Right renal pelvis (tissue), 4 donors: ENCODE measurements around the gene SEC63. TPM values are rescaled to one million over a fixed set of nuclear protein-coding genes. Genes with fewer than 3 reads are reported as not detected.
A peak's percentile ranks its signal among the peaks of the same experiment; 100 is the strongest.
"Not testable (repeated sequence)": the region's sequence is repeated elsewhere in the genome, so short reads cannot be mapped to it uniquely, and the experiment has no call there.

ENCODE experiments used
- DNase-seq, 4 donors: peaks; one replicate each; pipeline ENCODE4 v3.0.0-alpha.2; 2013; ENCODE audit warnings: low read depth in 4 of 4, low spot score in 3 of 4, missing footprints in 1 of 4
- polyA plus RNA-seq, 4 donors: library from polyadenylated mRNA; unstranded; fragments of 120-200 nt; gene quantifications; one replicate each; pipeline ENCODE4 v1.2.1, GENCODE V29; 2013; ENCODE audit not compliant: insufficient read length in 4 of 4

SEC63 gene
- polyA plus RNA-seq, 4 donors: 94.3 to 143 (median 141) TPM

GRCh38 chr6:107976155-107976783 lies 18.3 kb upstream of the SEC63 start:
- DNase-seq: no peak

DNA sequence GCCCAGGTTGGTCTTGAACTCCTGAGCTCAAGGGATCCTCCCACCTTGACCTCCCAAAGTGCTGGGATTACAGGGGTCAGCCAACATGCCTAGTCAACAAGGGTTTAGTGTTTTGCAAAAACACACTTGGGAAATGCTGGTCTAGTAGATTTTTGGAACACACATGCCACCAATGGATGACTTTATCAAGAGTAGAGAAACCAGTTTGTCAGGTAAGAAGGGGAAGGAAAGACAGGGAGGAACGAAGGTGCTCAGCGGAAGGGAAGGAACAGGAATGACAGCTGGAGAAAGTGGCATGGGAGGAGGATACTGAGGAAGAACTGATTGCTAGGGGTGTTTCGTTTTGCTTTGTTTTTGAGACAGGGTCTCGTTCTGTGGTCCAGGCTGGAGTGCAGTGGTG lies 15.6 kb upstream of the SEC63 start:
- DNase-seq: no peak

- DNase-seq: no peak
Measured at GRCh38 chr6:107972413-107973096, 14.5 kb upstream of the SEC63 start.

DNA sequence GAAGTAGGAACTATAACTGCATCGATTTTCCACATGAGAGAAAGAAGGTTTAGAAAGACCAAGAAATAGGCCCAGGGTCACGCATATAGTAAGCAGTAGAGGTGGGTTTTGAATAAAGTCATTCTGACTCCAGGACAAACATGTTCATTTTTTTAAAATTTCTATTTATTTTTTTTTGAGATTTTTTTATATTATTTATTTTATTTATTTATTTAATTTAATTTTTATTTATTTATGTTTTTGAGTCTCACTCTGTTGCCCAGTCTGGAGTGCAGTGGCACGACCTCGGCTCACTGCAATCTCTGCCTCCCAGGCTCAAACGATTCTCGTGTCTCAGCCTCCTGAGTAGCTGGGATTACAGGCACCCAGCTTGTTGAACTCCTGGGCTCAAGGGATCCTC lies 13.2 kb upstream of the SEC63 start:
- DNase-seq: no peak

GRCh38 chr6:107970255-107970654 lies 12.2 kb upstream of the SEC63 start:
- no peak for DNase-seq

- no peak for DNase-seq
Measured at GRCh38 chr6:107968081-107968480, 10.1 kb upstream of the SEC63 start.

DNA sequence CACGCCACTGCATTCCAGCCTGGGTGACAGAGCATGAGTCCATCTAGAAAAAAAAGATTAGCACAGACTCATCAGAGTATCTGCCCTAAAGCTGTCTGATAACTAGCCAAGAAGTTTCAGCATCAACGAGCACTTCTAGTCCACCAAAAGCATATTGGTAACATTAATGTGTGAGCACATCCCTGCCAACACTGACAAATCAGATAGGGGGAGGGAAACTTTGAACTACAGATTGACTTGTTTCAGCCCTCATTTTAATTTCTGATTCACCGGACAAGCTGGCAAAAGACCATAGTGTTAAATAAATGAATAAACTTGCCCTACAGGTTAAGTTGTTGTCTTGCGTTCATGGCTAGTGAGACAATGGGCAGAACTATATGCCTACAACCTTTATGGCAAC lies 7.7 kb upstream of the SEC63 start:
- no peak for DNase-seq

DNA sequence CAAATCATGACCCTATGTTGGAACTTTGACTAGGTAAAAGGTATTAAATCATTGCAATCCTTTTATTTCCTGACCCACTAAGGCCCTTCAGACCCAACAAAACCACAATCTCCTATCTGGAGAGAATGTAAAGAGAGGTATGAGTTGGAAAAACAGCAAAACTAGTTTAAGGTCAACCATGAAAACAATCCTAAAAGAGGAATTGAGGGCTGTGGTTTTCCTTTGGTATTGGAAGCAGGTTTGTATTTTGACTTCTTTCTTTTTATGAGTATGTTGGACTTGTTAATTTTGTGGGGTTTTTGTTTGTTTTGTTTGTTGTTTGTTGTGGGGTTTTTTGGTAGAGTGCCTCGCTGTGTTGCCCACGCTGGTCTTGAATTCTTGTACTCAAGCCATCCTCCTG lies 4.7 kb upstream of the SEC63 start:
- no peak for DNase-seq

DNA sequence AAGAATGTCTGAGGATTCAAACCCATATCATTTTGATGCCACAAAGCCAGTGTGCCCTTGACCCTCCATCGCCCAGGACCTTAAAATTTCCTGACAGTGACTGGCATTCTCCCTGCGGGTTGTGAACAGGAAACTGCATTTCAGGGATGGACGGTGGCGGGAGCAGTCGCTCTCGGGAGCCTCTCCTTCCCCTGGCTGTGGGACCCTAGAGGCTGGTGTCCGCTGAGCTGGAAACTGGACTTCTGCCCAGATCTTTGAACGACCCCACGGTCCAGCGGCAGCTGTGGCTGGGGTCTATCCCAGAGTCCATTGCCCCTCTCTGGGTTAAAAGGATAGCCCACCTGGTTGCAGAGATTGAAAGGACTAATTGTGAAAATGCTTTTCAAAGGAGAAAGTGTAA lies 1.4 kb upstream of the SEC63 start:
- no peak for DNase-seq

- DNase-seq: not testable (repeated sequence)
Measured at GRCh38 chr6:107958689-107959362, 818 bp upstream of the SEC63 start.

DNA sequence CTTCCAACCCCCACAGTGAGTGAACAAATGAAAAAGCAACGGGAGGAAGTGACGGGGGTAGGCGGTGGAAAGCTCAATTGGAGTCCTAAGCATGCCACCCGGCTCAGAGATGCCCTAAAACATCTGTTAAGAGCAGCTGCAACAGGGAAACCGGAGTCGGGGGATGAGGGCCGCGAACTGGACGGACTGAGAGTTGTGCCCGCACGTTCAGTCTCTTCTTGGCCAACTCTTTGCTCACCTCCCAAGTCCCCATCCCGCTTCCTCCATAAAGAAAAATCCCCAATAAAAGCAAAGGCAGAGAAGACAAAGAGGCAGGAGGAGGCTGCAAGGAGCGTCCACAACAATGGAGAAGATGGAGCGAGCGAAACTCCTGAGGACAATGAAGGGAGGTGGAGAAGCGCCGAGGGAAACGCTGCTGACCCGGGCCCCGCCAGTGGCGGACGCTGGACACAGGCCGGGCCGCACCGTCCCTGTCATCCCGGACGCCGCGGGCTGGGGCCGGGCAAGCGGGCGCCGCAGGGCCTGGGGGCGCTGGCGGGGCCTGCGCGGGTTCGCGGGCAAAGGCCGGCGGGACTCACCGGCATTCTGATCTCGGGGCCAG lies 600 bp downstream of the SEC63 start:
- peak in 3 of 4 donors; percentile 45 to 59 (median 55) for DNase-seq

DNA sequence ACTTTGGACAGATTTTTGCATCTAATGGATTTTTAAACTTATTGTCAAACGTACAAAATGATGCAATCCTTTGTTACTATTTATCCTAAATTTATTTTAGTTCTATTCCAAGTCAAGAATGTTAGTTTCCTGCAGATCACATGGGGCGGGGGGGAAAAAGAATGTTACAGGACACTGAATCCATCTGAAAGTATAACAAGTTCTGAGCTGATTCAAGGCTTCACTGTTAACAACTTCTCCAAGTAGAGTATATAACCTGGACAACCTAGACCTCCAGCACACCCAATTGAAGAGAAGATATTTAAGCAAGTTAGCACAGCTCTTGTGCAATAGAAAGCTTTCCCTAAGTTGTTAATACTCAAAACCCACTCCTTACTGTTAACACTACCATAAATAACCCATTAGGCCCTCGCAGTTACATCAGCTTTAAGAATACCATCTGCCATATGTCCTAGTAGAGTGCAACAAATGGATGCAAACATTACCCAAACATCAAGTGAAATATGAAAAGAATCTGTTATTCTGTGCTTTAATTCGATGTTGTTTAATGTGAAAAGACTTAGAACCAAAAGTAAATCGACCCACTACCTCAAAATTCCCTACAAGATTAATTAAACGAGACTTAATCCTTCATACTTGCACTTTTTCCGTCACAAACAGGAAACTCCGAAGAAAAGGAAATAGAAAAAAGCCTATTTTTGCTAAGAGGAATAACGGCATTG lies 1.3 kb downstream of the SEC63 start:
- DNase-seq: peak in 3 of 4 donors; percentile 6 to 29 (median 13)

DNA sequence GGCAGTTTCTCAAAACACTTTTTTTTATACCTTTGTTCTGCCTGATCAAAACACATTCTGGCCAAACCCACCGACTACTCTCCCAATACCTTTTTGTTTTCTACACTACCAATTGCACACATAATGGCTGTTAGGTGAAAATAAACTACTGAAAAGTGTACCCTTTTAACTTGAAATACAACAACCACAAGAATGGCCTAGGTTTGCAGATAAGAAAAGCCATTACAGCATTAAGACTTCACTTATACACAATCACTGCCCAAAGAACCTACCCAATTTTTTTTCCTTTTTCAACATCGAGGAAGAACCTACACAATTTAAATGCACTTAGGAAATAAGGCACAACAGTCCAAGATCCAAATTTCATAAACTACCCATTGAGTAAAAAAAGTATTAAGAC lies 1.8 kb downstream of the SEC63 start:
- no peak for DNase-seq

DNA sequence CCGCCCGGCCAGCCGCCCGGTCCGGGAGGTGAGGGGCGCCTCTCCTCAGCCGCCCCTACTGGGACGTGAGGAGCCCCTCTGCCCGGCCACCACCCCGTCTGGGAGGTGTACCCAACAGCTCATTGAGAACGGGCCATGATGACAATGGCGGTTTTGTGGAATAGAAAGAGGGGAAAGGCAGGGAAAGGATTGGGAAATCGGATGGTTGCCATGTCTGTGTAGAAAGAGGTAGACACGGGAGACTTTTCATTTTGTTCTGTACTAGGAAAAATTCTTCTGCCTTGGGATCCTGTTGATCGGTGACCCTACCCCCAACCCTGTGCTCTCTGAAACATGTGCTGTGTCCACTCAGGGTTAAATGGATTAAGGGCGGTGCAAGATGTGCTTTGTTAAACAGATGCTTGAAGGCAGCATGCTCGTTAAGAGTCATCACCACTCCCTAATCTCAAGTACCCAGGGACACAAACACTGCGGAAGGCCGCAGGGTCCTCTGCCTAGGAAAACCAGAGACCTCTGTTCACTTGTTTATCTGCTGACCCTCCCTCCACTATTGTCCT lies 4.1 kb downstream of the SEC63 start:
- not testable (repeated sequence) for DNase-seq

- DNase-seq: no peak
Measured at GRCh38 chr6:107943626-107944439, 14.2 kb downstream of the SEC63 start.

GRCh38 chr6:107942142-107942541 lies 15.9 kb downstream of the SEC63 start:
- DNase-seq: no peak

GRCh38 chr6:107941627-107942026 lies 16.4 kb downstream of the SEC63 start:
- DNase-seq: no peak

- DNase-seq: no peak
Measured at GRCh38 chr6:107941199-107941598, 16.8 kb downstream of the SEC63 start.

GRCh38 chr6:107936910-107937292 lies 21.1 kb downstream of the SEC63 start:
- DNase-seq: not testable (repeated sequence)
